HEK293 (cell line): ENCODE results near the gene UBE2J2.

Experiments
- EGR2 ChIP-seq: fragments of 450-650 bp; formaldehyde crosslinking; IDR thresholded peaks from 2 replicates; pipeline ENCODE4 v1.5.1; 2016; ENCODE audit warnings: low read depth, missing biosample characterization, missing genetic modification characterization
- GLI2 ChIP-seq: fragments of 450-650 bp; formaldehyde crosslinking; IDR thresholded peaks from 2 replicates; pipeline ENCODE4; 2017; ENCODE audit warnings: missing biosample characterization, missing genetic modification characterization, low read depth, borderline replicate concordance
- HOXD13 ChIP-seq: sonication (generic); formaldehyde crosslinking; IDR thresholded peaks from 2 replicates; pipeline ENCODE4 v1.8.0; 2022; ENCODE audit warnings: missing genetic modification reagents, borderline replicate concordance
- IKZF3 ChIP-seq: fragments of 450-650 bp; IDR thresholded peaks from 2 replicates; pipeline ENCODE4 v1.5.0; 2018; ENCODE audit warnings: missing biosample characterization, mild to moderate bottlenecking, missing genetic modification characterization, moderate library complexity
- SETDB1 ChIP-seq: IDR thresholded peaks from one replicate; pipeline ENCODE4 v1.6.1; 2017; ENCODE audit warnings: mild to moderate bottlenecking, low read length, moderate library complexity, mixed read lengths; ENCODE audit not compliant: insufficient read length
- YY1 ChIP-seq: fragments of 450-650 bp; formaldehyde crosslinking; IDR thresholded peaks from 2 replicates; pipeline ENCODE4 v1.5.1; 2018; ENCODE audit warnings: missing biosample characterization, missing genetic modification characterization
- ZBTB21 ChIP-seq: fragments of 450-650 bp; formaldehyde crosslinking; IDR thresholded peaks from 2 replicates; pipeline ENCODE4 v1.5.1; 2017; ENCODE audit warnings: missing biosample characterization, missing genetic modification characterization
- ZFP37 ChIP-seq: fragments of 450-650 bp; formaldehyde crosslinking; IDR thresholded peaks from 2 replicates; pipeline ENCODE4 v1.5.1; 2016; ENCODE audit warnings: missing biosample characterization, missing genetic modification characterization
- ZNF157 ChIP-seq: fragments of 450-650 bp; formaldehyde crosslinking; IDR thresholded peaks from 2 replicates; pipeline ENCODE4 v1.5.1; 2016; ENCODE audit warnings: missing biosample characterization, missing genetic modification characterization
- ZNF19 ChIP-seq: fragments of 450-650 bp; formaldehyde crosslinking; IDR thresholded peaks from 2 replicates; pipeline ENCODE4; 2016; ENCODE audit warnings: missing biosample characterization, missing genetic modification characterization, low read depth
- ZNF211 ChIP-seq: fragments of 450-650 bp; formaldehyde crosslinking; IDR thresholded peaks from 2 replicates; pipeline ENCODE4 v1.5.1; 2016; ENCODE audit warnings: low read depth, missing biosample characterization, missing genetic modification characterization
- ZNF214 ChIP-seq: fragments of 450-650 bp; formaldehyde crosslinking; IDR thresholded peaks from 2 replicates; pipeline ENCODE4 v1.5.1; 2017; ENCODE audit warnings: missing biosample characterization, mild to moderate bottlenecking, missing genetic modification characterization, borderline replicate concordance
- ZNF24 ChIP-seq: fragments of 450-650 bp; formaldehyde crosslinking; IDR thresholded peaks from 2 replicates; pipeline ENCODE4 v1.5.1; 2016; ENCODE audit warnings: missing biosample characterization, missing genetic modification characterization
- ZNF292 ChIP-seq: fragments of 450-650 bp; formaldehyde crosslinking; IDR thresholded peaks from 2 replicates; pipeline ENCODE4 v1.5.1; 2016; ENCODE audit warnings: low read depth, missing biosample characterization, missing genetic modification characterization, borderline replicate concordance
- ZNF302 ChIP-seq: fragments of 450-650 bp; formaldehyde crosslinking; IDR thresholded peaks from 2 replicates; pipeline ENCODE4 v1.5.1; 2016; ENCODE audit warnings: missing biosample characterization, missing genetic modification characterization, low read depth
- ZNF335 ChIP-seq: fragments of 450-650 bp; formaldehyde crosslinking; conservative IDR thresholded peaks from 2 replicates; pipeline ENCODE4 v1.5.1; 2016; ENCODE audit warnings: missing biosample characterization, missing genetic modification characterization
- ZNF394 ChIP-seq: fragments of 450-650 bp; formaldehyde crosslinking; IDR thresholded peaks from 2 replicates; pipeline ENCODE4 v1.5.1; 2016; ENCODE audit warnings: missing biosample characterization, missing genetic modification characterization, mild to moderate bottlenecking, moderate library complexity, borderline replicate concordance
- ZNF521 ChIP-seq: fragments of 450-650 bp; formaldehyde crosslinking; IDR thresholded peaks from 2 replicates; pipeline ENCODE4 v1.5.1; 2017; ENCODE audit warnings: missing biosample characterization, mild to moderate bottlenecking, missing genetic modification characterization
- ZNF544 ChIP-seq: fragments of 450-650 bp; formaldehyde crosslinking; IDR thresholded peaks from 2 replicates; pipeline ENCODE4 v1.5.0; 2017; ENCODE audit warnings: missing biosample characterization, missing genetic modification characterization
- ZNF585B ChIP-seq: fragments of 450-650 bp; formaldehyde crosslinking; IDR thresholded peaks from 2 replicates; pipeline ENCODE4 v1.5.1; 2016; ENCODE audit warnings: missing biosample characterization, missing genetic modification characterization
- ZNF610 ChIP-seq: fragments of 450-650 bp; formaldehyde crosslinking; IDR thresholded peaks from 2 replicates; pipeline ENCODE4 v1.5.1; 2016; ENCODE audit warnings: missing biosample characterization, missing genetic modification characterization, borderline replicate concordance
- ZNF626 ChIP-seq: fragments of 450-650 bp; sonication (Bioruptor Pico); formaldehyde crosslinking; IDR thresholded peaks from 2 replicates; pipeline ENCODE4 v1.5.1; 2018; ENCODE audit warnings: missing biosample characterization, missing genetic modification characterization, inconsistent platforms
- ZNF660 ChIP-seq: fragments of 450-650 bp; IDR thresholded peaks from 2 replicates; pipeline ENCODE4 v1.5.1; 2018; ENCODE audit warnings: missing biosample characterization, mild to moderate bottlenecking, missing genetic modification characterization
- ZNF707 ChIP-seq: fragments of 450-650 bp; formaldehyde crosslinking; IDR thresholded peaks from 2 replicates; pipeline ENCODE4 v1.5.1; 2016; ENCODE audit warnings: missing biosample characterization, missing genetic modification characterization
- ZNF792 ChIP-seq: fragments of 450-650 bp; formaldehyde crosslinking; IDR thresholded peaks from 2 replicates; pipeline ENCODE4 v1.5.1; 2016; ENCODE audit warnings: missing biosample characterization, missing genetic modification characterization
- ZSCAN16 ChIP-seq: fragments of 450-650 bp; formaldehyde crosslinking; IDR thresholded peaks from 2 replicates; pipeline ENCODE4 v1.5.1; 2016; ENCODE audit warnings: missing biosample characterization, missing genetic modification characterization
- ZXDB ChIP-seq: fragments of 450-650 bp; formaldehyde crosslinking; IDR thresholded peaks from 2 replicates; pipeline ENCODE4 v1.5.1; 2016; ENCODE audit warnings: missing biosample characterization, missing genetic modification characterization
- TF ChIP-seq, protein P1 (sequence below): fragments of 450-650 bp; formaldehyde crosslinking; IDR thresholded peaks from 2 replicates; pipeline ENCODE4 v1.5.1; 2016; ENCODE audit warnings: missing biosample characterization, missing genetic modification characterization
- TF ChIP-seq, protein P2 (sequence below): fragments of 450-650 bp; formaldehyde crosslinking; IDR thresholded peaks from 2 replicates; pipeline ENCODE4 v1.5.1; 2016; ENCODE audit warnings: missing biosample characterization, missing genetic modification characterization
- TF ChIP-seq, protein P3 (sequence below): fragments of 450-650 bp; formaldehyde crosslinking; IDR thresholded peaks from 2 replicates; pipeline ENCODE4 v1.5.1; 2016; ENCODE audit warnings: missing biosample characterization, missing genetic modification characterization
- TF ChIP-seq, protein P4 (sequence below): fragments of 450-650 bp; formaldehyde crosslinking; IDR thresholded peaks from 2 replicates; pipeline ENCODE4 v1.5.1; 2017; ENCODE audit warnings: missing biosample characterization, missing genetic modification characterization
- TF ChIP-seq, protein P5 (sequence below): fragments of 450-650 bp; formaldehyde crosslinking; IDR thresholded peaks from 2 replicates; pipeline ENCODE4 v1.5.1; 2016; ENCODE audit warnings: missing biosample characterization, missing genetic modification characterization
- TF ChIP-seq, protein P6 (sequence below): sonication (generic); formaldehyde crosslinking; IDR thresholded peaks from 2 replicates; pipeline ENCODE4 v1.8.1; 2022; ENCODE audit warnings: mild to moderate bottlenecking, moderate library complexity, missing genetic modification reagents

The UBE2J2 gene

DNA sequence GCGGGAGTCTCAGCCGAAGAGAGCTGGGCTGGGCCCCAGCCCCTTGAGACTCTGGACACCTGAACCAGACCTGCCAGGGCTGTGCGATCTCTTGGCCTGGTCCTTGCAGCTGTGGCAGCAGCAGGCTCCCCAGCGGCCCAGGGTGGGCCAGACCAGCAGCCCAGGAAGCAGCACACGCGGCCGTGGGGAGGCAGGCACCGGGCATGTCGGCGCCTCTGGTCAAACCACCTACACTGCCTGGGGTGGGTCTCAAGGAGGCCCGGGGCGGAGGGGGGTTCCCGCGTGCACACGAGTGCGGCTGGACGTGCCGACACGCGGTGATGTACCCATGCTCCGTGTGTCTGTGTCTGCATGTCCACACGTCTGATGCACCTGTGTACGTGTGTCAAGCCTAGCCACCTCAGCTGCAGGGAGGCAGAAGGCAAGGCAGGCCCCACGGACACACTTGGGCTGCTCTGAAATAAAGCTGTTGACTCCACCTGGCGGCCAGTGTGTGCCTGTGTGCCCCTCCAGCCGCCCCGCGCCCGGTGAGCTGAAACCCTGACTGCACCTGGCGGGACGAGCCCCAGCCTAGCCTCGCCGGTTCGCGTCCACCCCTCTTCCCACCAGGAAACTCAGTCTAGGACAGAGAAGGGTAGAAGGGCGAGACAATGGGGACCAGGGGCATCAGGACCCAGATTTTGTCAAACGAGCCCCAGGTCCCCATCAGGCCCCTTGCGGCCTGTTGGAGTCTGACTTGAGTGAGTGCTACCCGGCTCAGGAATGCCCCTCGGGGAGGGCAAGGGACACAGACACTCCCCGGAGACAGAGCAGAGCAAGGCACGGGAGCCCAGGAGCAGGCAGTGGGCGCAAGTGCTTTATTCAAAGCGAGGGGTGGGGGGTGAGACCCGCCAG lies 18.1 kb upstream of the UBE2J2 start (continued):
- TF ChIP-seq ZNF24 (tag by site-specific recombination) (no peak), ZNF335 (tag by site-specific recombination) (peak; percentile 71), ZNF521 (no peak), ZNF19 (tag by site-specific recombination) (no peak), SETDB1 (no peak), ZNF394 (tag by site-specific recombination) (no peak), ZNF660 (tag by site-specific recombination) (no peak; the same call in 1 of the 2 replicates), ZFP37 (tag by site-specific recombination) (no peak), ZNF214 (tag by site-specific recombination) (no peak), ZSCAN16 (tag by site-specific recombination) (no peak), ZNF544 (tag by site-specific recombination) (no peak), YY1 (tag by site-specific recombination) (no peak), ZXDB (0 out of 2 replicates have a peak, but pooled peaks have one; percentile 23), GLI2 (tag by site-specific recombination) (no peak), IKZF3 (tag by site-specific recombination) (no peak), ZNF211 (tag by site-specific recombination) (no peak), EGR2 (tag by site-specific recombination) (no peak), ZNF292 (tag by site-specific recombination) (no peak), ZNF302 (tag by site-specific recombination) (no peak), HOXD13 (no peak), ZNF610 (no peak), ZNF157 (no peak), ZNF792 (tag by site-specific recombination) (no peak), ZNF707 (tag by site-specific recombination) (no peak), ZBTB21 (tag by site-specific recombination) (no peak), ZNF626 (tag by site-specific recombination) (no peak), ZNF585B (tag by site-specific recombination) (no peak)
- TF ChIP-seq, protein P1, sequence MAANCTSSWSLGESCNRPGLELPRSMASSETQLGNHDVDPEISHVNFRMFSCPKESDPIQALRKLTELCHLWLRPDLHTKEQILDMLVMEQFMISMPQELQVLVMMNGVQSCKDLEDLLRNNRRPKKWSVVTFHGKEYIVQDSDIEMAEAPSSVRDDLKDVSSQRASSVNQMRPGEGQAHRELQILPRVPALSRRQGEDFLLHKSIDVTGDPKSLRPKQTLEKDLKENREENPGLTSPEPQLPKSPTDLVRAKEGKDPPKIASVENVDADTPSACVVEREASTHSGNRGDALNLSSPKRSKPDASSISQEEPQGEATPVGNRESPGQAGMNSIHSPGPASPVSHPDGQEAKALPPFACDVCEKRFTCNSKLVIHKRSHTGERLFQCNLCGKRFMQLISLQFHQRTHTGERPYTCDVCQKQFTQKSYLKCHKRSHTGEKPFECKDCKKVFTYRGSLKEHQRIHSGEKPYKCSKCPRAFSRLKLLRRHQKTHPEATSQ (tag by site-specific recombination), result no peak
- TF ChIP-seq, protein P2, sequence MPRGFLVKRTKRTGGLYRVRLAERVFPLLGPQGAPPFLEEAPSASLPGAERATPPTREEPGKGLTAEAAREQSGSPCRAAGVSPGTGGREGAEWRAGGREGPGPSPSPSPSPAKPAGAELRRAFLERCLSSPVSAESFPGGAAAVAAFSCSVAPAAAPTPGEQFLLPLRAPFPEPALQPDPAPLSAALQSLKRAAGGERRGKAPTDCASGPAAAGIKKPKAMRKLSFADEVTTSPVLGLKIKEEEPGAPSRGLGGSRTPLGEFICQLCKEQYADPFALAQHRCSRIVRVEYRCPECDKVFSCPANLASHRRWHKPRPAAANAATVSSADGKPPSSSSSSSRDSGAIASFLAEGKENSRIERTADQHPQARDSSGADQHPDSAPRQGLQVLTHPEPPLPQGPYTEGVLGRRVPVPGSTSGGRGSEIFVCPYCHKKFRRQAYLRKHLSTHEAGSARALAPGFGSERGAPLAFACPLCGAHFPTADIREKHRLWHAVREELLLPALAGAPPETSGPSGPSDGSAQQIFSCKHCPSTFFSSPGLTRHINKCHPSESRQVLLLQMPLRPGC, result no peak
- TF ChIP-seq, protein P3, sequence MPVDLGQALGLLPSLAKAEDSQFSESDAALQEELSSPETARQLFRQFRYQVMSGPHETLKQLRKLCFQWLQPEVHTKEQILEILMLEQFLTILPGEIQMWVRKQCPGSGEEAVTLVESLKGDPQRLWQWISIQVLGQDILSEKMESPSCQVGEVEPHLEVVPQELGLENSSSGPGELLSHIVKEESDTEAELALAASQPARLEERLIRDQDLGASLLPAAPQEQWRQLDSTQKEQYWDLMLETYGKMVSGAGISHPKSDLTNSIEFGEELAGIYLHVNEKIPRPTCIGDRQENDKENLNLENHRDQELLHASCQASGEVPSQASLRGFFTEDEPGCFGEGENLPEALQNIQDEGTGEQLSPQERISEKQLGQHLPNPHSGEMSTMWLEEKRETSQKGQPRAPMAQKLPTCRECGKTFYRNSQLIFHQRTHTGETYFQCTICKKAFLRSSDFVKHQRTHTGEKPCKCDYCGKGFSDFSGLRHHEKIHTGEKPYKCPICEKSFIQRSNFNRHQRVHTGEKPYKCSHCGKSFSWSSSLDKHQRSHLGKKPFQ (tag by site-specific recombination), result no peak
- TF ChIP-seq, protein P4, sequence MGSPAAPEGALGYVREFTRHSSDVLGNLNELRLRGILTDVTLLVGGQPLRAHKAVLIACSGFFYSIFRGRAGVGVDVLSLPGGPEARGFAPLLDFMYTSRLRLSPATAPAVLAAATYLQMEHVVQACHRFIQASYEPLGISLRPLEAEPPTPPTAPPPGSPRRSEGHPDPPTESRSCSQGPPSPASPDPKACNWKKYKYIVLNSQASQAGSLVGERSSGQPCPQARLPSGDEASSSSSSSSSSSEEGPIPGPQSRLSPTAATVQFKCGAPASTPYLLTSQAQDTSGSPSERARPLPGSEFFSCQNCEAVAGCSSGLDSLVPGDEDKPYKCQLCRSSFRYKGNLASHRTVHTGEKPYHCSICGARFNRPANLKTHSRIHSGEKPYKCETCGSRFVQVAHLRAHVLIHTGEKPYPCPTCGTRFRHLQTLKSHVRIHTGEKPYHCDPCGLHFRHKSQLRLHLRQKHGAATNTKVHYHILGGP (tag by site-specific recombination), result no peak
- TF ChIP-seq, protein P5, sequence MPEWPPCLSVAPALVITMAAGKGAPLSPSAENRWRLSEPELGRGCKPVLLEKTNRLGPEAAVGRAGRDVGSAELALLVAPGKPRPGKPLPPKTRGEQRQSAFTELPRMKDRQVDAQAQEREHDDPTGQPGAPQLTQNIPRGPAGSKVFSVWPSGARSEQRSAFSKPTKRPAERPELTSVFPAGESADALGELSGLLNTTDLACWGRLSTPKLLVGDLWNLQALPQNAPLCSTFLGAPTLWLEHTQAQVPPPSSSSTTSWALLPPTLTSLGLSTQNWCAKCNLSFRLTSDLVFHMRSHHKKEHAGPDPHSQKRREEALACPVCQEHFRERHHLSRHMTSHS, result no peak
- TF ChIP-seq, protein P6, sequence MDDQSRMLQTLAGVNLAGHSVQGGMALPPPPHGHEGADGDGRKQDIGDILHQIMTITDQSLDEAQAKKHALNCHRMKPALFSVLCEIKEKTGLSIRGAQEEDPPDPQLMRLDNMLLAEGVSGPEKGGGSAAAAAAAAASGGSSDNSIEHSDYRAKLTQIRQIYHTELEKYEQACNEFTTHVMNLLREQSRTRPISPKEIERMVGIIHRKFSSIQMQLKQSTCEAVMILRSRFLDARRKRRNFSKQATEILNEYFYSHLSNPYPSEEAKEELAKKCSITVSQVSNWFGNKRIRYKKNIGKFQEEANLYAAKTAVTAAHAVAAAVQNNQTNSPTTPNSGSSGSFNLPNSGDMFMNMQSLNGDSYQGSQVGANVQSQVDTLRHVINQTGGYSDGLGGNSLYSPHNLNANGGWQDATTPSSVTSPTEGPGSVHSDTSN, result no peak
